NCI-H1105 (cell line): Measurements from ENCODE around the gene IQSEC2.

Source experiments
- DNase-seq: peaks from one replicate; lab custom pipeline; 2025; lab: John Stamatoyannopoulos, UW

The IQSEC2 gene

DNA sequence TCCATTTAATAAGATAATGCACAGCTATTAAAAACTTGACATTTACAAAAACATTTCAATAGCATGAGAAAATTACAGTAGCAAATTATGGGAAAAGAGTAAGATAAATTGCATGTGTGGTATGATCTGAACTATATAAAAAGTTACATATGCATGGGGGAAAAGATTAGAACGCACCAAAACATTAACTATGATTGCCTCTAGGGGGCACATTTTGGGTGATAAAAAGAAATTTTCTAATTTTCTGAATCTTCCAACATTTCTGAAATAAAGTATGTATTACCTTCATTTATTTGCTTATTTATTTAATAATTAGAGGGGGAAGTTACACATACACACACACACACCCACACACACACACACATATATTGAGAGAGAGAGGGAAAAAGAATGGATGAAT is 36.8 kb downstream of the IQSEC2 start:
- DNase-seq: no peak

DNA sequence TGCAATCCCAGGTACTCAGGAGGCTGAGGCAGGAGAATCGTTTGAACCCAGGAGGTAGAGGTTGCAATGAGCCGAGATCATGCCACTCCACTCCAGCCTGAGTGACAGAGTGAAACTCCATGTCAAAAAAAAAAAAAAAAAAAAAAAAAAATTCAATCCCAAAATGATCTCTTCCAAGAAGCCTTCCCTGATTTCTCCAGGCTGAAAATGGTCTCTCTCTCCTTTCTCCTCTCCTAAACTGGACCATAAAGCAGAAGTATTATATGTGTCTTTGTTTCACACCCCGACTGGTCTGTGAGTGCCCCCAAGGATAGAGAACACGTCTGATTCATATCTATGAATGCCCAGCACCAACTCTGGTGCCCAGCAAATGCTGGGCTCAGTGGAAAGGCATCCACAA is 39.1 kb downstream of the IQSEC2 start:
- DNase-seq: no peak

DNA sequence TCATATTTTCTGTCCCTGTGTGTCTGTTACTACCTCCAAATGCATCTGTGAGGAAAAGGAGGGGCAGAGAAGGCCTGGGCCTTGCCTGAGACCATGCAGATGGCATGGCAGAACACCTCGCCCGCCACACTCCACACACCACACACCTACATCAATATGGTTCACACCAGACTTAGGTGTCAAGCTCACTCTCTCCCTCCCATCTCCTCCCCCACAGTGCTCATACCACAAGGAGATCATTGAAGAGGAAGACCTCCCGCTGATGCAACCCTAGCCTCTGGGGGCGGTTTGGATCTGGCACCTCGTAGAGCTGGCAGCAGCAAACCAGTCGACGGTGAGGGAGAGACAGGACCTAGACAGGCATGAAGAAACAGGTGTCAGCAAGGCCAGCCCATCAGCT is 39.8 kb downstream of the IQSEC2 start:
- DNase-seq: no peak

DNA sequence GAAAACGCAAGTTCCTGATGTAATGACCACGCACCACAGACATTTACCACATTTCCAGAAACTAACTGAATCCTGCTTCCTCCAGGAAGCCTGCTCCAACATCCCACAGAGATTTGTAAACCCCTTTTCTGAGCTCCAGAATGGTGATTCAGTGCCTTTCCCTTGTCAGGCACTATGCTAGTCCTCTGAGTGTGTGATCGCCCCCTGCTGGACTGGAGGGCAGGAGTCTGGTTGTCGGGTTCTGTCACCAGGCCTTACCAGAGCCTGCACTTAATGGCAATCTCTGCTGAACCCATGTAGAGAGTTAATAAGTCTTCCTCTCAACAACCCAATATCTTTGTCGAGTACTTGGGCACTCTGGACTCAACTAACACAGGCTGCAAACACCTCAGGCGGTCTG is 41.9 kb downstream of the IQSEC2 start:
- DNase-seq: no peak

DNA sequence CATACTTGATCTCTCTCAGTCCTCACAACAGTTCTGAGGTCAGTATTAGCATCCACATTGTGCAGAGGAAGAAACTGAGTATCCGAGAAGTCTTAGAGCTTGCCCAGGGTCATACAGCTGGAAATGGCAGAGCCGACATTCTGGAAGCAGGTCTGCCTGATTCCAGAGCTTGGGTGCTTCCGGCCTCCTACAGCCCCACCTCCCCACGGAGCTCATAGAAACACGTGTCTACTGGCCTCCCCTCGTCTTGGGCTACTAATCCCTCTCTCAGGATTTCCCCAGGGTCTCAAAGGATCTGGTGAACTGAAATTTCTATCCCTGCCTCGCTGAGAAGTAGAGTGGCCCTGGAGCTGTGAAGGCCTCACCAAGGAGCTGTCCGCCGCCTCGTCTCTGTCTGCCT is 44.3 kb downstream of the IQSEC2 start:
- no peak for DNase-seq

DNA sequence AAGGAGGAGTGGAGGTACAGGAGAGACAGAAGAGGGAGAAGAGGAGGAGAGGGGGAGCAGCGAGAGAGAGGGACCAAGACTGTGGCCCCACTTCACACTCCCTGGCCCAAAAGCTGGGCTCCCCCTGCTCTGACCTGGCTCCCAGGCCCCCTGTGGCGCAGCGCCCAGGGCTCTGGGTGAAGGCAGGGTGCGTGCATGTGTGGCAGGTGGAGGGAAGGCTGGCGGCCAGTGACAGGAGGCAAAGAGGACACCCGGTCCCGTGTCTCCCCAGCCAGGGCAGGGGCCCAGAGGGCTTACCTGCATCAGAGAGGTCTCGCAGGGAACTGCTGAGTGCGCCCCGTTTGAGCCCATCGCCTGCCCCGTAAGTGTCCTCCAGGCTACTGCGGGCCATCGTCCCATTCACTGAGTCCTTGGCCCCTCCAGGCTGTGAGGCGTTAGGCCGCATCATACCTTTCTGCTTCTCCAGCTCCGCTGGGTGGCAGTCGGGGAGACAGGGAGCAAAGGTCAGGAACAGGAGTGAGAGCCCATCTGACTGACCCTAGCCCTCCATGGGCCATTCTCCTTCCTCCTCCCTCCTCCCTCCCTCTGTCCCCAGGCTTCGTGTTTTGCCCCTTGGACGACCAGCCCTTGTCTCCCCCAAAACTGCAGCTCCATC is 45.2 kb downstream of the IQSEC2 start:
- no peak for DNase-seq

DNA sequence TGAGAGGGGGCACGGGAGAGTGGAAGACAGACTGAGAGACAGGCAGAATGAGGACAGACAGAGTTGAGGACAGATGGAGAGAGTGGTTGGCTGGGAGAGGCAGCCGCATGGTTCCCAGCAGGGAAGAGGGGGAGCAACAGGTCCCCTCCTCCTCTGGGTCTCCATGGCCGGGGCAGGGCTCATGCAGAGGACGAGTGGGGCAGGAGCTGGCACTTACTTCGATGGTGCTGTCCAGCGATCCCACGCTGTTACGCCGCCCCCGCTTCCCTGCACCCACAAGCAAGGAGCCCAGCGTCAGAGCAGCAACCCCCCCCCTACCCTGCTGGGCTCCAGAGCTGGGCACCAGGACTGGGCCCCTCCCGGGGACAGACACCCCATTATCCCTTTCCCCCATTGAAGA is 45.8 kb downstream of the IQSEC2 start:
- DNase-seq: no peak

DNA sequence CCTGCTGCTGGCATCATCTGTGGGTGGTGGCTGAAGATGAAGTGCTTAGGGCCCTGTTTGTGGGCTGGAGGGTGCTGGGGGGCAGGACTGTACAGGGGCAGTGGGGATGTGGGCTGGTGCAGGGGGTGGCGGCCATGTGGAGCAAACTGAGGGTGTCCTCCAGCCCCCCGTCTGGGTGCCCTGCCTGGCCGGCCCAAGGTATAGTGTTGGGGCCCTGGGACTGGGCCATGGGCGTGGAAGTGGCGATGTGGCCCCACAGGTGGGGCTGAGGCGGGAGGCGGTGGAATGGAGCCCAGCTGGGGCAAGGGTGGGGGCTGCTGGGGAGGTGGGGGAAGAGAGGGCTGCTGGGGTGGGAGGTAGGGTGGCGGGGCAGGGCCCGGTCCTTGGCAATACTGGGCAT is 46.9 kb downstream of the IQSEC2 start:
- no peak for DNase-seq

DNA sequence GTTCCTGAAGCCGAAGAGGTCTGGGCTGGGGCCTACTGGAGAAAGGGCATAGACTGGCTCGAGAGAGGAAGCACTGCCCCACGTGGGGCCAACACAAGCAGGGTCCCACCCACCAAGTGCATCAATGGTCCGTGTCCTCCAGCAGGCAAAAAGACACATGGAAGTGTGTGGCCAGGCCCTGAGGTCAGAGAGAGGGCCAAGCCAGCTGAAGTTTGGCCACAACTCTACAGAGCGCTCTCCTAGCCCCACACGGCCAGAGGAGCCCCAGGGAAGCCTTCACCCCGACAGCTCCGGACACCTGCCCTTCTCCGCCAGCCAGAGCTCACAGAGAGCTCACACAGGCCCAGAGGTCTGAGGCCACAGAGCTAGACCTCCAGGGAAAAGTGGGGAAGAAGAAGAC is 47.8 kb downstream of the IQSEC2 start:
- DNase-seq: no peak

DNA sequence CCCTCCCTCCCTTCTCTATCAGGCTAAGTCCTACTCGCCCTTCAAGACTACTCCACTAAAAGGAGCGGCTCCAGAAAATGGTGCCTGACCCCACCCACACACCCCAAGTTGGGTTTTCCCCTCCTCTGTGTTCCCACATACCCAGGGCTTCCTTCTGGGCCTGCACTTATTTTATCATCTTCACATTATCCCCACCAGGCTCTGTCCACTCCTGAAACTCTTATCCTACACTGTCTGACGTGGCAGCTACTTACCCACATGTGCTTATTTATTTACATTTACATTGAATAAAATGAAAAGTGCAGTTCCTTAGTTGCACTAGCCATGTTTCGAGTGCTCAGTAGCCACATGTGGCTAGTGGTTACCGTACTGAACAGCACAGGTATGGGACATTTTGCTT is 51.3 kb downstream of the IQSEC2 start:
- no peak for DNase-seq

DNA sequence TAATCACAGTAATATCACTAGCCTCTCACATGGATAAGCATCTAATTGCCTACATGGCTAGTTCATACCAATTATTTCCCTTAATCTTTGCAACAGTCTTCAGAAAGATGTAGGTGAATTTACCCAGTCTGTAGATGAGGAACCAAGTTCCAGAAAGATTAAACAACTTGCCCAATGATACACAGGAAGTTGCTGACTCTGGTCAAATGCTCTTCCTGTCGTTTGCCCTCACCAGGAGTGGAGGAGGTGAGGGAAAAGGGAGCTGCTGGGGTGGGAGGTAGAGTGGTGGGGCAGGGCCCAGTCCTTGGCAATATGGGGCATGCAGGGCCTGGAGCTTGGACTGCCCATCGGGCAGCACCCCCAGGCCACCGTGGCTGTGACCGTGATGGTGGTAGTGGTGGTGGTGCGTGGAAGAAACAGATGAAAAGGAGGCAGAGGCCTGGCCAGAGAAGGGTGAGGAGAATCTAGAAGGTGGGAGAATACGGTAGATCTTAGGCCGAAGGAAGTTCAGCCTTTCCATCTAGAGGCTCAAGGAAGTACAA is 54.1 kb downstream of the IQSEC2 start:
- no peak for DNase-seq

DNA sequence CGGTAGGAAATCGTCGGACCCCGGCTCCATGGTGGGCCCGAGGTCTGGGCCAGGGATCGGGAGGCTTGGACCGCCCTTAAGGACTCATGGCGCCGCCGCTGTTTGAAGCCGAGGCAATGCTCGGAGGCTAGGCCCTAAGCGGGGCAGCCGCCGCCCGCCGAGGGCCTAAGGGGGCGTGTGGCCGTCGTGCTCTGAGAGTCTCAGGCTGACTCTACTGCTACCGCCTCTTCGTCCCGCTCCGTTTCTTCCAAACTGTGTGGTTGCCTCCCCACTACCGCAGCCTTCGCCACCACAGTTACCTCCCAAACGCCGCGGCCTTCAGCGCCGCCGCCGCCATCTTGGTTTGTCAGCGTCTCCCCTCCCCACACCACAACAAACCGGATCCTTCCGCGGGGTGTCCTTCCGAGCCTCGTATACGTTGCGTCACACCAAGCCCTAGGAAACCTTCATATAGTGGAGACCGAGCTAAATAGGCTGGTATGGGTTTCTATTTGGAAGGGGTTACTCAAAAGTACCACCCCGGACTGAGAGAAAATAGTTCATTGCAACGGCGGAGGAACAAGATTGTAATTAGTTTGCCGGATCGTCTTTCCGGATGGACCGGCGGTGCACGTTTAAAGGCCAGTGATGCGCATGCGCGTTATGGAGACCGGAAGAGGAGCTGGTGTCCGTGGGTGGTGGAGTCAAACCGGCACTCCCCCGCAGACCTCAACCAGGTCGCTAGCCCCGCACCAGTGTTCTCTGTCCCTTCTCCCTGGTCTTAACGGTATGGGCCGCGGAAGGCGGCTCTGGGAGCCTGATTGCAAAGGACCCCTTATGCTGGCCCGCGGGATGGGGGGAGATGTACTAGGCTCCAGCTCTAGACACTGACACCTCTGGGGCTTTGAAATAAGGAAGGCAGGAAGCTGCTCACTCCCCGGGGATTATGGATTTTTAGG is 56.3 kb downstream of the IQSEC2 start, which contains the start of gene KDM5C:
Gene KDM5C (minus strand): TSS at position 348 of the 938 bp plus-strand sequence. CDS start 318 bp downstream, at position 30.
- peak; percentile 79 for DNase-seq

DNA sequence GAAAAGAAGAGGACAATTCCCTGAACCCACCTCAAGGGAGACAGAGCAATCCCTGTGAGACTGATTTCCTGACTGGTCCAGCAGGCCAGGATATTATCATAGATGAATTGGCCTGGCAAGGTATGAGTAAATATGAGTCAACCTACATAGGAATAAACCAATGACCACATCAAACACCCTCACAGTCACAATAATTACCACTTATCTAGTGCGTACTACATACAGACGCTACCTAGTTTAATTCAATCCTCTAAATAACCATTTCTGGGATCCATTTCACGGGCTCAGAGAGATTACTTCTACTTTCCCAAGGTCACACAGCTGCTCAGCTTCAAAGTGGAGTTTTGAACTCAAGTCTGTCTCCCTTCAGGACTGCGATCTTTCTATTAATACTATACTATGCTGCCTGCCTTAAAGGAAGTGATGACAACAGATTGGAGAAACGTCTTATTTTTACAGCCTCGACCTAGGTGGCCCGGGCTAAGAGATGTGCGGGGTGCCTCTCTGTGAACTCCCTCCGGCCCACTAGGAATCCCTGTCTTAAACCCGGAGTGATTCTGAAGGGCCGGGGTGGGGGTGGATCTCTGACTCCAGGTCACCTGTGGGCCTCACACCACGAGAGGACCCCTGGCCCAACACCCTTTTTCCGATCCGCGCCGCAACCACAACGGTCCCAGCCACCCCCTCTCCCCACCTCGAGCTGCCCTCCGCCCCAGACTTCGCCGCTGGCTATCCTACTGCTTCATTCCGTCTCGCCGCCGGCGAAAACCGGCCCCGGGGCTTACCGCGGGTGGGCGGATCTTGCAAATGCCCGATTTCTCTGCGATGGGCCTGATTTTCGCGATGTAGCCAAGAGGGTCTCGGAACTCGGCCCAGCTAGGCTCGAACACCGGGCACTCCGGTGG is 57.2 kb downstream of the IQSEC2 start:
- DNase-seq: no peak

DNA sequence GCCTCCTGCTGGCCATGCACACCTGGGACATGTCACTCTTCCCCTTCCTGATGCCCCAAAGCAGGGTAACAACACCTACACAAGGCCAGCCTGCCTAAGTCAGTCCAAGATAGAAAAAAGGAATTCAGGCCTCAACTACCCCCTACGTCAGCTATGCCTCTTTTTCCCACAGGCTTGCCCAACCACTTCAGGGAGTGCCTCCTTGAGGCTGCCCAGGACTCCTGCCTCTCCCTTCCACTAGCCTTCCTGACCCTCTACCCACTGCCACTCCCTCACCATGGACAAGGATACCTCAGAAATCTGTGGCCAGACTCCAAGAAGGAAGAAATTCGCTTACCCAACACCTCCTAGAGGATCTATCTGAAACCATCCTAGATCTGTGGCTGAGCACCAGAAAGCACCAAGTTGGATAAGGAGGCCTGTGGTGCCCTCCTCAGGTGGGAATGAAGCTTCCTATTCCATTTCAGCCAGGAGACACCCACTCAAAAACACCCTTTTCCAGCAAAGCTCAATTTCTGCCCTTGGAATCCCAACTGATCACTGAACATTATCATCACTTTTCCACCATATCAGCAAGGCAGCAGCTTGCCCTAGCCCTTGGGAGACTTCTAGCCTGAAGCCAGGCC is 58.2 kb downstream of the IQSEC2 start:
- no peak for DNase-seq
